ENCODE results near the gene STK35.

Gene STK35

GRCh38 chr20:2101057-2101864, at the start of gene STK35:
Gene STK35, plus strand, starts transcription at chr20:2101827. Its CDS starts 55 bp downstream, at chr20:2101882.
- FAIRE-seq, result no peak

DNA sequence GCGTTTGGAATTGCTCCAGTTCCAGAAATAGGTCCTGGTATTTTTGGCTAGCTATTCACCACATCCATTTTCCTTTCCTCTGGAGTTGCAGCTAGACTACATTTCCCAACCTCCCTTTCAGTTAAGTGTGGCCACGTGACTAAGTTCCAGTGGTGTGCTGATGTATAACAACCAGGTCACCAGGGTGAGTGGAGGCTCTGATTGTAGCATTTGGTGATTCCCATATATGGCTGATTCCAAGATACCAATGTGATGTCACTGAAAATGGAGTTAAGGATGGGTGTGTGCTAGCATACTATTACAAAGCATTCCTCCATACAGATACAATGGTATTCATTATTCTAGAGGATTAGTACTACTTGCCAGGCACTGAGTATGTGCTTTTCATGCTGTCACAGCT, 49.7 kb upstream of the STK35 start:
- no peak for FAIRE-seq

DNA sequence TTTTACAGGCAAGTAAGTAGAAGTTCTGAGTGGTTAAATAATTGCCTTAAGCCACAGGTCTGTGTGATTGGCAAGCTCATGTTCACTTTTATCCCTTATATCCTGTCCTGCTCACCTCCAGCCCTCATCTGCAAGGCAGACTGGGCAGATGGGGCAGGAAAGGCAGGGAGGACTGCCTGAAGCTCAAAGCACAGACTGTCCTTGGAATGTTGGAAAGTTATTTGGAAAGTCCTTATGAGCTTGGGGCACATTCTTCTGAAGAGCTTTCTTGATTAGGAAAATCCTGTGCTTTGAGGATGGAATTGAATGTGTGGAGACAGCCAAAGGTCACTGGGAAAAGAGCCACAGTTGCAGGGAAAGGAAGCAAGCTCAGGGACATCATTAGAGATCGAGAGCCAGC, 48.9 kb upstream of the STK35 start:
- no peak for FAIRE-seq

DNA sequence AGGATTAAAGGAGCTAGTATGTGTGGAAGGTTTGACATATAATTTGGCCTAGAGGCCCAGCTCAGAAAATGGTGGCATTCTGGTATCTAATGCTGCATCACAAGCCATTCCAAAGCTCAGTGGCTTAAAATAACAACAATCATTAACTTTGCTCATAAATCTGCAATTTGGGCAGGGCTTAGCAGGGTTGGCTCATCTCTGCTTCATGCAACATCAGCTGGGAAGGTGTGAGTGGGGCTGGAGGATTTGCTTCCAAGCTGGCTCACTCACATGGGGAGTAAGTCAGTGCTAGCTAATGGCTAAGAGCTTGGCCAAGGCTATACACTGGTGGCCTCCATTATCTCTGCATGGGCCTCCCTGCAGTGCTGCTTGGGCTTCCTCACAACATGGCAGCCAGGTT, 48.0 kb upstream of the STK35 start:
- no peak for FAIRE-seq

DNA sequence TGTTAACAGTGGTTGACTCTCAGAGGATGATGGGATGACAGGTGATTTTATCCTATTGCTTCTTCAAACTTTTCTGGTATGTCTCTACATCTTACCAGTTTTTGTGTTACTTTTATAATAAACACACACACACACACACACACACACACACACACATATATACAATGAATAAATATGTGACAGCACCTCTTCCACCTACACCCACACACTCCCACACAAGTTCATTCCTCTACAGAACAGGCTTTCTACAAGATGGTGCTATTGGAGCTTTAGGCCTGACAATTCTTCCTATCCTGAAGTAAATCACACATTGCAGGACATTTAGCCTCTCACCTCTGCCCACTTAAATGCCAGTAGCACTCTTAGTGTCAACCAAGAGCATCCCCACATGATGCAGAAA, 46.7 kb upstream of the STK35 start:
- FAIRE-seq, result no peak

- FAIRE-seq, result no peak
Measured at GRCh38 chr20:2059411-2059810, 42.2 kb upstream of the STK35 start.

GRCh38 chr20:2065099-2065498, 36.5 kb upstream of the STK35 start:
- no peak for FAIRE-seq

DNA sequence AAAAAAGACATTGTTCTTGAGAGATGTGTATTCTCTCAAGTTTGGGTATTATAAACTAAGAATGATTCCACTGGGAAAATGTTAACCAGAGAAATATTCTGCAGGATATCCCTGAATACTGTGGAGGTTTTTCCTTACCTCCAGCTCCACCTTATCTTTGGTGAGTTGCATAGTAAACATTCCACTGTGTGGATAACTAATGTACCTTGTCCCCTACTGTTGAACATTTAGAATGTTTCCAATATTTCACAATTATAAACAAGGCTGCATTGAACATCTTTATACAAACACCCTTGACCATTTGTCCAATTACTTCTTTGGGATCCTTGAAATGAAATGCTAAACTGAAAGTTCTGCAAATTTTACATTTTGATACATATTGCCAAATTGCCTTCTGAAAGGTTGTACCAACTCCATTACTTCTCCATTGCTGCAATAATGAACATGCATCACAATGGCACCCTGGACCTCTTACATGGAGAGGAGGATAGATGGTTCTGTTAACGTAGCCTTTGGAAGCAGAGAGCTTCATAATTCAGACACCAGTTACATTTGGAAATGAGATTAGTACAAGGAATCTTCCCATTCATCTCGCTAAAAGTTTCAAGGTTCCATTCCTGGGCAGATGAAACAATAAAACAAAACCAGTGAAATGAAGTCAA, 35.0 kb upstream of the STK35 start:
- FAIRE-seq, result no peak

GRCh38 chr20:2080532-2081224, 20.9 kb upstream of the STK35 start:
- no peak for FAIRE-seq

GRCh38 chr20:2084703-2085102, 16.9 kb upstream of the STK35 start:
- no peak for FAIRE-seq

DNA sequence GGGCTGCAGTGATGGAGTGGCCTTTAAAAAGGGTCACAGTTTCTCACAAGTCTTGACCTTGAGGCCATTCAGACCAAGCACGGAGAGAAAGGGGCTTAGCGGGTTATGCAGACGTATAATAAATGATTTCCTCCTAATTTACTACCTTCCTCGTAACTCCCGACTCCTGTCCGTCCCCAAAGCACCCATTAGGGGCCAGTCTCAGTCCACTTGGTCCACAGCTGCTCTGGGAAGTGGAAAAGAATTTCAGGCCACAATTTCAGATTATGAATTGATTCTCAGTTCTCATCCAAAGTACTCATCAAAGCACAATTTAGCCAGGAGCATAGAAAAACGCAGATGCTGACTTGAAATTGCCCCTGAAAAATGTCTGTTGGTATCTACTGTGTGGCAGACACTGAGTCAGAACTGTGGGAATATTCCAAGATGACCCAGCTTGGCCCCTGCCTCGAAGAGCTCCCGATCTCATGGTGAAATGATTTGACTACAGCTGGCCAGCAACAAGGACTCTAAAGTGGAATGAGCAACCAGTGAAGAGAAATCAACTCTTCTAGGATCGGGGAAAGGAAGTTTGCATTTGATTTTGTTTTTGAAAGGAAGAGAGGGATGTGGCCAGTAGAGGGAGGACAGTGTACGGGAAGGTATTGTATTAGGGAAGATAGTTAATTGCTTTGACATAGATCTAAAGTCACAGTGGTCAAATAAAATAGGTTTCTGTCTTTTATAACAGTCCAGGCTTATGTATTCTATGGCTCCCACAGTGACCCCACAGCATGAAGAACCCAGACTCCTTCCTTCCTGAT, 15.2 kb upstream of the STK35 start:
- no peak for FAIRE-seq

DNA sequence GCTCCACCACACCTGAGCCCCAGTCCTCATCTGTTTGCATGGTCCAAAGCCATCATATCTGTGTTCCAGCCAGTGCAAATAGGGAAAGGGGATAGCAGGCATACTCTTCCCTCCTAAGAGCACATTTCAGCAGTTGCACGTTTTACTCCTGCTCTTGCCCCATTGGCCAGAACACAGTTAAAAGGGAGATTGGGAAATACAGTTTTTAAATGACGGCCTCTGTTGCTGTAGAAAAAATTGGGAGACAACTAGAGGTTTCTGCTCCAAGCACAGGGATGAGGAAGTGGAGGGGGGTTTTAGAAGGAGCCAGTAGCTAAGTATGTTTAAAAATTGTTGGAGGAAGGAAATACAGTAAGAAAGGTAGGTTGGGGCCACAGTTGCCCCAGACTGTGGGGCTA, 14.6 kb upstream of the STK35 start:
- no peak for FAIRE-seq

- no peak for FAIRE-seq
Measured at GRCh38 chr20:2088891-2089290, 12.7 kb upstream of the STK35 start.

GRCh38 chr20:2089447-2089846, 12.2 kb upstream of the STK35 start:
- no peak for FAIRE-seq

- FAIRE-seq, result no peak
Measured at GRCh38 chr20:2093159-2093781, 8.4 kb upstream of the STK35 start.

DNA sequence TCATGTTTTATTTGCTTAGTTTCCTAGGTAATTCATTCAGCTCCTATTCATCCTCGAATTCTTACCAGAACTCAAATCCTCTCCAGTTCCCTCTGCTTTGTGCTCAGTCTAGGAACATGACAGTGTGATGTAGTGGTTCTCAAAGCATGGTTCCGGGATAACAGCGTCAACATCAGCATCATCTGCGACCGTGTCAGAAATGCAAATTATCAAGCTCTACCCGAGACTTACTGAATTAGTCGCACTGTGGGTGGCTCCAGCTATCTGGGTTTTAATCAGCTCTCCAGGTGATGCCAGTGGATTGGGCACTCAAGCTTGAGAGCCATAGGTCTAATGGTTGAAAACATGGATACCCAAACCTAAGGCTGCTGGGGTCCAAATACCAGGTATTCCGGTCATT, 7.7 kb upstream of the STK35 start:
- FAIRE-seq, result no peak

- FAIRE-seq, result no peak
Measured at GRCh38 chr20:2101865-2102584, 398 bp downstream of the STK35 start.

GRCh38 chr20:2102585-2103460, 1.2 kb downstream of the STK35 start:
- no peak for FAIRE-seq

GRCh38 chr20:2103461-2104153, 2.0 kb downstream of the STK35 start:
- no peak for FAIRE-seq

DNA sequence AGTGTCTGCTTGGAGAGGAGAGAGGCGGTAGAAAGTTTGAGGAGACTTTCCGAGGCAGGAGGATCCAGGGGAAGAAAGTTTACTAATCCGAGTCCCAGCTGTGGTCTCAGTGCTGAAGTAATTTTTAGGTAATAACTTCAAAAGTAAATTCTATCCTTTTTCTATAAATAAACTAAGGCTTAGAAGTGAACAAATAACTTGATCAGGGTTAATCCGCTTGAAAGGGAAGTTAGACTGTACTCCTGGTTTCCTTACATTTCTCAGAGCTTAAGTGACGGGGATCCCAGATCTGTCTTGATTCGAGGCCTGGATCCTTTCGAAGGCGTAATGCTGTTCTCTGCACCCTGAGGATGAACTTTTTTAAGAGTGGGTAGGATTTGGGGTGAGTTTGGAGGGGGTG, 2.6 kb downstream of the STK35 start:
- no peak for FAIRE-seq

All from G401.6 (cell line).